Thymus (tissue), 14 donors: Measurements from ENCODE around the gene SESN2. TPM values are rescaled to one million over a fixed set of nuclear protein-coding genes. Genes with fewer than 3 reads are reported as not detected.

Source experiments
- DNase-seq, 9 donors: peaks; one replicate each; pipeline ENCODE4 v3.0.0-alpha.2; 2013; ENCODE audit warnings: low spot score in 9 of 9, low read depth in 6 of 9, missing footprints in 1 of 9
- H3K27ac ChIP-seq, 2 donors: one replicate each; pipeline ENCODE4 v1.5.1; 2013; ENCODE audit warnings: control low read depth in 1 of 2, low read depth in 1 of 2, low read length in 1 of 2, mild to moderate bottlenecking in 1 of 2, moderate library complexity in 1 of 2
- H3K27me3 ChIP-seq, 2 donors: one replicate each; pipeline ENCODE4 v1.5.1; 2013; ENCODE audit warnings: low read length in 1 of 2; ENCODE audit not compliant: control insufficient read depth in 2 of 2, insufficient read depth in 1 of 2
- H3K36me3 ChIP-seq, 2 donors: one replicate each; pipeline ENCODE4 v1.5.1; 2013; ENCODE audit warnings: low read length in 1 of 2, mild to moderate bottlenecking in 1 of 2, moderate library complexity in 1 of 2; ENCODE audit not compliant: control insufficient read depth in 2 of 2, insufficient read depth in 2 of 2
- H3K4me1 ChIP-seq, 2 donors: one replicate each; pipeline ENCODE4 v1.5.1; 2013; ENCODE audit warnings: low read length in 2 of 2; ENCODE audit not compliant: control insufficient read depth in 2 of 2, insufficient read depth in 2 of 2
- H3K4me3 ChIP-seq, 2 donors: one replicate each; pipeline ENCODE4 v1.5.1; 2013; ENCODE audit warnings: low read length in 2 of 2, control low read depth in 1 of 2, mild to moderate bottlenecking in 1 of 2
- H3K9me3 ChIP-seq, 2 donors: one replicate each; pipeline ENCODE4 v1.5.1; 2013; ENCODE audit warnings: low read length in 1 of 2, mild to moderate bottlenecking in 1 of 2; ENCODE audit not compliant: control insufficient read depth in 2 of 2, insufficient read depth in 1 of 2
- WGBS: extraction: QIAGEN DNeasy Blood & Tissue Kit; methylation state at CpG from one replicate; pipeline ENCODE4 v1.1.7; 2013; 5-methylcytosine and 5-hydroxymethylcytosine counted together
- long read RNA-seq, 10 donors: transcript quantifications; one replicate each; lab custom pipeline, GENCODE V29; 2026
- polyA plus RNA-seq: library from polyadenylated mRNA; stranded (reverse); fragments of 200-250 nt; gene quantifications from one replicate; pipeline ENCODE4 v1.2.3, GENCODE V29; 2013
- total RNA-seq: library from RNA; stranded (reverse); fragments of 120-200 nt; gene quantifications from one replicate; pipeline ENCODE4 v1.2.4, GENCODE V29; 2013
- donor health status: healthy.

The SESN2 gene, protein sequence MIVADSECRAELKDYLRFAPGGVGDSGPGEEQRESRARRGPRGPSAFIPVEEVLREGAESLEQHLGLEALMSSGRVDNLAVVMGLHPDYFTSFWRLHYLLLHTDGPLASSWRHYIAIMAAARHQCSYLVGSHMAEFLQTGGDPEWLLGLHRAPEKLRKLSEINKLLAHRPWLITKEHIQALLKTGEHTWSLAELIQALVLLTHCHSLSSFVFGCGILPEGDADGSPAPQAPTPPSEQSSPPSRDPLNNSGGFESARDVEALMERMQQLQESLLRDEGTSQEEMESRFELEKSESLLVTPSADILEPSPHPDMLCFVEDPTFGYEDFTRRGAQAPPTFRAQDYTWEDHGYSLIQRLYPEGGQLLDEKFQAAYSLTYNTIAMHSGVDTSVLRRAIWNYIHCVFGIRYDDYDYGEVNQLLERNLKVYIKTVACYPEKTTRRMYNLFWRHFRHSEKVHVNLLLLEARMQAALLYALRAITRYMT
- total RNA-seq, result 4.0 TPM
- 6.7 TPM for polyA plus RNA-seq
- long read RNA-seq, donor 1, result 0 reads
- long read RNA-seq, donor 2, result 0 reads
- long read RNA-seq, donor 3, partial matches to known transcripts, result 0 of 1 reads
- long read RNA-seq, donor 3, other reads (novel, unspliced or antisense), result 0 of 1 reads
- long read RNA-seq, donor 4, partial matches to known transcripts, result 0 of 2 reads
- long read RNA-seq, donor 4, other reads (novel, unspliced or antisense), result 0 of 2 reads
- long read RNA-seq, donor 5, partial matches to known transcripts, result 0 of 2 reads
- long read RNA-seq, donor 5, other reads (novel, unspliced or antisense), result 0 of 2 reads
- long read RNA-seq, donor 6, partial matches to known transcripts, result 7 of 8 reads
- long read RNA-seq, donor 6, other reads (novel, unspliced or antisense), result 0 of 8 reads
- long read RNA-seq, donor 7, partial matches to known transcripts, result 0 of 1 reads
- long read RNA-seq, donor 7, other reads (novel, unspliced or antisense), result 0 of 1 reads
- long read RNA-seq, donor 8, partial matches to known transcripts, result 0 of 3 reads
- long read RNA-seq, donor 8, other reads (novel, unspliced or antisense), result 0 of 3 reads
- long read RNA-seq, donor 9, result 0 reads
- long read RNA-seq, donor 10, partial matches to known transcripts, result 0 of 4 reads
- long read RNA-seq, donor 10, other reads (novel, unspliced or antisense), result 0 of 4 reads

DNA sequence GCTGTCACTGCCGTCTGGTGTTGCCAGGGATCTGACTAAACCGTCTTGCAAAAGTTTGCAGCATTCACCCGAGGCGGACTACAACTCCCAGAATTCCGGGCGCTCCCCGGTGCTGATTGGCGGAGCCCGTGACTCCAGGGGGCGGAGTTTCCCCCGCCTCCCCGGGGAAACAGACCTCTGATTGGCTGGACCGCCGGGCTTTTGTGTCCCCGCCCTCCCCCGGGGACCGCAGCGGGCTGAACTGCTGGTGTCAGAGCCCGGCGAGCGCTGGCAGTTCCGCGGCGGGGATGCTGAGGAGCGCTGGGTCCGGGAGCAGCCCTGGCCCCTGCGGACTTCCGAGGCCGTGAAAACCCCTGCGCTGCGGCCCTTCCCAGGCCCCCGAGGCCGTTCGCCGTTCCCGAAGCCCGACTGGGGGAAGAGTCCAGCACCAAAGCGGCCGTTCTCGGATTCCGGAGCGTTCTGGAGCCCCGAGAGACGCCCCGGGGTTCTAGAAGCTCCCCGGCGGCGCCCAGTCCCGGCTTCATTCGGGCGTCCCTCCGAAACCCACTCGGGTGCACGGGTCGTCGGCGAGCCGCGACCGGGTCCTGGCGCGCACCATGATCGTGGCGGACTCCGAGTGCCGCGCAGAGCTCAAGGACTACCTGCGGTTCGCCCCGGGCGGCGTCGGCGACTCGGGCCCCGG is at the start of gene SESN2:
Gene SESN2, plus strand, starts transcription at position 267 of the 682 bp plus-strand sequence. Its CDS starts 330 bp downstream, at position 597.
- H3K9me3 ChIP-seq, result no peaks in the 10 kb centered on the region
- H3K36me3 ChIP-seq, result peaks cover 0 to 3% of the 10 kb centered on the region in 2 donors
- DNase-seq, result peak; percentile 95 to 99 (median 99)
- H3K27ac ChIP-seq, result peak within 1 kb of the TSS; percentile 69 to 72
- peak within 1 kb of the TSS; percentile 92 to 95 for H3K4me3 ChIP-seq
- H3K27me3 ChIP-seq, result peaks cover 15 to 31% of the 10 kb centered on the region in 2 donors
- peaks cover 9 to 32% of the 10 kb centered on the region in 2 donors for H3K4me1 ChIP-seq
- under 1% methylated on average over 76 of the region's 76 CpGs for WGBS

DNA sequence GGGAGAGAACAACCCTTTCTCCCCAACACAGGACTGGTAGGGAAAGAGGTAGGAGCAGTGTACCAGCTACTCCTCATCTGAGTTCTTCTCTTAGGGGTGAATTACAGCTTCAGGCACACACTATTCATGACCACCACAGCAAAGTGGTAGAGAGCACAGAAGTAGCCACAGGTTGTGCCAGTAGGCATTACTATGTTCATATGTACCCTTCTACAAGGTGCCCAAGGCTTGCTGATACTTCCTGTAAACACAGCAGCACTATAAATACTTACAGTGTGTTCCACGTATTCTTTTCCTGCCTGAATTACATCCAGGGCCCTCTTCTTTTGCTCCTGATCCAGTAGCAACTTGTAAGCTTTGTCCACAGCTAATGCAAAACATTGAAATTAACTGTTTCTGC is 49.6 kb upstream of the SESN2 start:
- WGBS, result 98% methylated on average over 1 of the region's 1 CpG
- no peak for DNase-seq
- no peaks in the 10 kb centered on the region for H3K4me1 ChIP-seq
- no peaks in the 10 kb centered on the region for H3K27me3 ChIP-seq
- H3K36me3 ChIP-seq, result peaks cover 27 to 72% of the 10 kb centered on the region in 2 donors
- H3K4me3 ChIP-seq, result no peak overlapping the region
- peak overlapping the region in 1 of 2 donors; percentile 36 for H3K27ac ChIP-seq
- H3K9me3 ChIP-seq, result no peaks in the 10 kb centered on the region

DNA sequence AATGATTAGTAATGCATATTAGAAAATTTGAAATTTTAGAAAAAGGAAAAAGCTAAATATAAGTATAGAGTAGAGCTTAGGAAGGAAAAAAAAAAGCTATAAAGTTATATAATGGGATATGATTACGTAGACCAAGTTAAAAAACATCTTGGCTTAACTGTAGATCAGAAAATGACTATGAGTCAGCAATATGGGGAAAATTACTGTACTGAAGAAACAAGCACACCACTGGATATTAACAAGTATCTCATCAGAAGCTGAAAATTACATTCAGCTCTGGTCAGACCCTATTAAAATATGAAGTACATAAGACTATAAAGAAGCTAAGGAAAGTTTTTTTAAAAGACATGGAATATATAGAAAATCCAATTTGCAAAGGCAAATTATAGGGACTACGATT is 46.0 kb upstream of the SESN2 start:
- H3K27me3 ChIP-seq, result no peaks in the 10 kb centered on the region
- WGBS, result 96% methylated on average over 2 of the region's 2 CpGs
- no peaks in the 10 kb centered on the region for H3K9me3 ChIP-seq
- H3K4me3 ChIP-seq, result no peak overlapping the region
- no peak for DNase-seq
- no peaks in the 10 kb centered on the region for H3K4me1 ChIP-seq
- no peak overlapping the region for H3K27ac ChIP-seq
- peaks cover 24 to 47% of the 10 kb centered on the region in 2 donors for H3K36me3 ChIP-seq

DNA sequence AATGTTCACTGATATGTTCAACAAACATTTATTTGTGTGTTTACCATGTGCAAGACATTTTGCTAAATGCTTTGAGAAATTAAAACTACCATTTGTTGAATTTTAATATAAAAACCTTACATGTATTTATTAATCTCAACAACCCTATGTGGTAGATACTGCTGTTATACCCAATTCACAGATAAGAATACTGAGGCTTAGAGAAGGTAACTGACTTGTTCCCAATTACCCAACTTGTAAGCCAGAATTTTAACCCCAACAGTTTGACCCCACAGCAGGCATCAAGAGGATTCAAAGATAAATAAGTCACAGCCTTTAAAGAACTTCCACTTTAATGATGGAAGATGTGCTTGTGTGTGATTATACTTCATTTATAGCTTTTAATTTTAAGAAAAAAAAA is 30.2 kb upstream of the SESN2 start:
- DNase-seq, result no peak
- Histone ChIP-seq H3K36me3 (peaks cover 20 to 44% of the 10 kb centered on the region in 2 donors), H3K9me3 (no peaks in the 10 kb centered on the region), H3K4me1 (peaks cover 6 to 12% of the 10 kb centered on the region in 2 donors), H3K4me3 (no peak overlapping the region), H3K27me3 (no peaks in the 10 kb centered on the region), H3K27ac (no peak overlapping the region)

DNA sequence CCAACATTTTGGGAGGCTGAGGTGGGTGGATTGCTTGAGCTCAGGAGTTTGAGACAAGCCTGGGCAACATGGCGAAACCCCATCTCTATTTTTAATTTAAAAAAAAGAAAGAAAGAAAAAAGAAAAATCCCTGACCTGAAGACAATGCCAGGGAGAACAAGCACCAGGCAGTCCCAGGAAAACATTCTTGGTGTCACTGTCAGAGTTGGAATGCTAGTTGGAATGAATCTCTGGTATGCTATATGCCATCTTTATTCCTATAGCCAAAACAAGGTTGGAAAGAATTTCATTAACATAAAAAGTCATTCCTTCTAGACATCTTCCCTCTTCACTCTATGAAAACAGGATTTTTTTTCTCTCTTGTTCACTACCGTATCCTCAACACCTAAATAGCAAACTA is 29.3 kb upstream of the SESN2 start:
- DNase-seq, result no peak
- peaks cover 20 to 38% of the 10 kb centered on the region in 2 donors for H3K36me3 ChIP-seq
- 95% methylated on average over 2 of the region's 2 CpGs for WGBS
- H3K27ac ChIP-seq, result no peak overlapping the region
- no peaks in the 10 kb centered on the region for H3K27me3 ChIP-seq
- no peak overlapping the region for H3K4me3 ChIP-seq
- H3K9me3 ChIP-seq, result no peaks in the 10 kb centered on the region
- H3K4me1 ChIP-seq, result peaks cover 6 to 12% of the 10 kb centered on the region in 2 donors

DNA sequence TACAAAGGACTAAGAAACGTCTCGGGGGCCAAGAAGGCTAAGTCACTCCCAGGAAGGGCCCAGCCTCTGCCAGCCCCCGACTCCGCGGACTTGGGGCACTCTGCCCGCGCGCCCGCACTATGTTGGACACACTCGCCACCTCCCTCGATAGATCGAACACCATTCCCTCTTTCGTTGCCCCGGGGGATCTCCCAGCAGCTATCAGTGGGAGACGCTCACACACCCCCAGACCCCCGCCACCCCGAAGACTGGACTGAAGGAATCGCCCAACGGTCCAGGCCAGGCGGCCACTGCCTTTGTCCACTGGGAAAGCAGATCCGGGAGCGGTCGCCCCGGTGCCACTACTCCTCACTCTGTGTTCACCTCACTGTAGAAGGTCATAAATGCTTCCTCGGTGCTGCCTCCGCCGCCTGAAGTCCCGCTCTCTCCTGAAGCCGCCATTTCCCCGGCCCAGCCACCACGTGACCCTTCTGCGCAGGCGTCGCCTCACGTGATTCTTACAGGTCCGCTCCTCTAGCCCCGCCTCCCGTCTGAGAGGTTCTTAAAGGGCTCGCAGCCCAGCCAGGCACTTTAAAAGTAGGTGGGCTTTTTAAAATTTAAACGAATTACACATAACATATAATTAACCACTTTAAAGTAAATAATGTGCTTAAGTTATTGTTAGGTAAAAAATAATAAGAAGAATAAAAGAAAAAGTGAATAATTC is 26.6 kb upstream of the SESN2 start, which contains the start of gene DNAJC8:
Gene DNAJC8, minus strand, starts transcription at position 472 of the 706 bp plus-strand sequence. Its CDS starts 31 bp downstream, at position 441.
- peaks cover 0 to 2% of the 10 kb centered on the region in 2 donors for H3K9me3 ChIP-seq
- no peaks in the 10 kb centered on the region for H3K27me3 ChIP-seq
- H3K4me3 ChIP-seq, result peak within 1 kb of the TSS; percentile 67 to 99
- peak within 1 kb of the TSS; percentile 76 to 77 for H3K27ac ChIP-seq
- peaks cover 6 to 27% of the 10 kb centered on the region in 2 donors for H3K4me1 ChIP-seq
- WGBS, result under 1% methylated on average over 40 of the region's 40 CpGs
- peaks cover 4 to 23% of the 10 kb centered on the region in 2 donors for H3K36me3 ChIP-seq
- DNase-seq, result peak; percentile 83 to 97 (median 91)

DNA sequence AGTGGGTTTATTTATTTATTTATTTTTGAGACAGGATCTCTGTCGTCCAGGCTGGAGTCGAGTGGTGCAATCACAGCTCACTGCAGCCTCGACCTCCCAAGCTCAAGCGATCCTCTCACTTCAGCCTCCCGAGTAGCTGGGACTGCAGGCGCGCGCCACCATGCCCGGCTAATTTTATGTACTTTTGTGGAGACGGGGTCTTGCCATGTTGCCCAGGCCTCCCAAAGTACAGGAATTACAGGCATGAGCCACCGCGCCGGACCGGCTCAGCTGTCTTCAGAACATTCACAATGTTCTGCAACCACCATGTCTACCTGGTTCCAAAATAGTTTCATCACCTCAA is 26.1 kb upstream of the SESN2 start:
- WGBS, result 77% methylated on average over 14 of the region's 14 CpGs
- Histone ChIP-seq H3K9me3 (peaks cover 0 to 2% of the 10 kb centered on the region in 2 donors), H3K36me3 (peaks cover under 1 to 23% of the 10 kb centered on the region in 2 donors), H3K27me3 (no peaks in the 10 kb centered on the region), H3K27ac (no peak overlapping the region), H3K4me3 (peak overlapping the region in 1 of 2 donors; percentile 67), H3K4me1 (peaks cover 6 to 27% of the 10 kb centered on the region in 2 donors)
- no peak for DNase-seq
